Eye (tissue), 1 donor: ENCODE measurements around the gene KCTD5.

Source experiments
- DNase-seq: peaks from one replicate; pipeline ENCODE4 v3.0.0-alpha.2; 2015

KCTD5 gene

GRCh38 chr16:2698103-2698870 is 16.0 kb downstream of the KCTD5 start:
- DNase-seq: no peak

GRCh38 chr16:2698965-2699750 is 16.8 kb downstream of the KCTD5 start:
- DNase-seq: no peak

GRCh38 chr16:2699791-2700600 is 17.7 kb downstream of the KCTD5 start:
- DNase-seq: no peak

- DNase-seq: no peak
Observed at GRCh38 chr16:2700786-2701185, 18.5 kb downstream of the KCTD5 start.

- DNase-seq: no peak
Observed at GRCh38 chr16:2701272-2701671, 18.9 kb downstream of the KCTD5 start.

GRCh38 chr16:2701713-2702437 is 19.6 kb downstream of the KCTD5 start:
- DNase-seq: no peak

GRCh38 chr16:2702438-2702825 is 20.1 kb downstream of the KCTD5 start:
- no peak for DNase-seq

- no peak for DNase-seq
Observed at GRCh38 chr16:2702871-2703745, 20.8 kb downstream of the KCTD5 start.

- DNase-seq: no peak
Observed at GRCh38 chr16:2704166-2704982, 22.1 kb downstream of the KCTD5 start.

GRCh38 chr16:2704983-2705275 is 22.6 kb downstream of the KCTD5 start:
- DNase-seq: no peak

- DNase-seq: no peak
Observed at GRCh38 chr16:2705351-2705750, 23.0 kb downstream of the KCTD5 start.

GRCh38 chr16:2706085-2706484 is 23.8 kb downstream of the KCTD5 start:
- DNase-seq: no peak

- DNase-seq: no peak
Observed at GRCh38 chr16:2706611-2707311, 24.4 kb downstream of the KCTD5 start.

GRCh38 chr16:2707368-2708289 is 25.3 kb downstream of the KCTD5 start:
- DNase-seq: no peak

- DNase-seq: no peak
Observed at GRCh38 chr16:2708290-2708639, 25.9 kb downstream of the KCTD5 start.

- no peak for DNase-seq
Observed at GRCh38 chr16:2708955-2709587, 26.7 kb downstream of the KCTD5 start.

- no peak for DNase-seq
Observed at GRCh38 chr16:2709588-2709984, 27.3 kb downstream of the KCTD5 start.

- DNase-seq: no peak
Observed at GRCh38 chr16:2710021-2710710, 27.8 kb downstream of the KCTD5 start.
